Fibroblast of lung (primary cell): ENCODE measurements around the gene INSYN2A.

Experiments used
- EZH2 ChIP-seq: IDR thresholded peaks from 2 replicates; pipeline ENCODE4 v1.5.1; 2012; ENCODE audit warnings: low read length, control low read depth, mild to moderate bottlenecking; ENCODE audit errors: missing control alignments
- TF ChIP-seq, protein P1 (sequence below), 2 donors: IDR thresholded peaks in 1 of 2; conservative IDR thresholded peaks in 1 of 2; 1 replicate in 1 of 2; 2 replicates in 1 of 2; pipeline ENCODE4 v1.5.1; 2011 to 2012; ENCODE audit warnings: low read length in 2 of 2, control low read depth in 1 of 2, inconsistent platforms in 1 of 2, low read depth in 1 of 2, mild to moderate bottlenecking in 1 of 2

DNA sequence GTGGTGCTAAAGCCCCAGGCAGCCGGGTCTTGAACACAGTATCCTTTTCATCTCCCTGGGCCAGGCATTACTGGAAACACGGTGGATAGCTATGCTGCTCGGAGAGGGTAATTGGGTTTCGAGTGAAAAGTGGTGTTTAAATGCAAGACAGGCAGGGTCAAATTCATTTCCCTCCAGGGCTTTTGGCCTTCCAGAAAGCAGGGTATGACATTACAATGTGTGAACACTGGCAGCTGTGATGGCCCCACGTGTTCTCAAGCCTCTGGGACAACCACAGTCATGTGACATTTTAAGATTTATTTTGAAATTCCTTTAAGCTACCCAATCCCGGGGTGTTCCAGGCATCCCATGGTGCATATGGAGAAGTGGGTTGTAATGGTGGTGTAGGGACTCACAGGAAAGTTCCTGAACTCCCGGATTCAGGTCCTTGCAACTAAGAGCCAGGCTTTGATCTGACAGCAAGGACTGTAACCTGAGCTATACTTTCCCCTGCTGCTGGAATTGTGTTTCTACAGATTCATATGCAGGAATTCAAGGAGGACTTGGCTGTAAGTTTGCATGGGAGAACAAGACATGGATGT lies 46.8 kb downstream of the INSYN2A start:
- TF ChIP-seq, protein P1, sequence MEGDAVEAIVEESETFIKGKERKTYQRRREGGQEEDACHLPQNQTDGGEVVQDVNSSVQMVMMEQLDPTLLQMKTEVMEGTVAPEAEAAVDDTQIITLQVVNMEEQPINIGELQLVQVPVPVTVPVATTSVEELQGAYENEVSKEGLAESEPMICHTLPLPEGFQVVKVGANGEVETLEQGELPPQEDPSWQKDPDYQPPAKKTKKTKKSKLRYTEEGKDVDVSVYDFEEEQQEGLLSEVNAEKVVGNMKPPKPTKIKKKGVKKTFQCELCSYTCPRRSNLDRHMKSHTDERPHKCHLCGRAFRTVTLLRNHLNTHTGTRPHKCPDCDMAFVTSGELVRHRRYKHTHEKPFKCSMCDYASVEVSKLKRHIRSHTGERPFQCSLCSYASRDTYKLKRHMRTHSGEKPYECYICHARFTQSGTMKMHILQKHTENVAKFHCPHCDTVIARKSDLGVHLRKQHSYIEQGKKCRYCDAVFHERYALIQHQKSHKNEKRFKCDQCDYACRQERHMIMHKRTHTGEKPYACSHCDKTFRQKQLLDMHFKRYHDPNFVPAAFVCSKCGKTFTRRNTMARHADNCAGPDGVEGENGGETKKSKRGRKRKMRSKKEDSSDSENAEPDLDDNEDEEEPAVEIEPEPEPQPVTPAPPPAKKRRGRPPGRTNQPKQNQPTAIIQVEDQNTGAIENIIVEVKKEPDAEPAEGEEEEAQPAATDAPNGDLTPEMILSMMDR (conservative IDR thresholded peaks at IDR 0.05 in 1 of 2, IDR thresholded peaks at IDR 0.05 in 1 of 2; ENCODE audit: low read depth in 1 of 2, low read length in 2 of 2), result no peak
- TF ChIP-seq EZH2, result no peak
